ENCODE measurements around the gene PRM1. TPM values are rescaled to one million over a fixed set of nuclear protein-coding genes. Genes with fewer than 3 reads are reported as not detected.

Gene PRM1
- total and polyA plus RNA-seq, 2 of the 13 experiments (the other 11 are each of a cell fraction or from before 2014, with no cell fraction given): not detected

DNA sequence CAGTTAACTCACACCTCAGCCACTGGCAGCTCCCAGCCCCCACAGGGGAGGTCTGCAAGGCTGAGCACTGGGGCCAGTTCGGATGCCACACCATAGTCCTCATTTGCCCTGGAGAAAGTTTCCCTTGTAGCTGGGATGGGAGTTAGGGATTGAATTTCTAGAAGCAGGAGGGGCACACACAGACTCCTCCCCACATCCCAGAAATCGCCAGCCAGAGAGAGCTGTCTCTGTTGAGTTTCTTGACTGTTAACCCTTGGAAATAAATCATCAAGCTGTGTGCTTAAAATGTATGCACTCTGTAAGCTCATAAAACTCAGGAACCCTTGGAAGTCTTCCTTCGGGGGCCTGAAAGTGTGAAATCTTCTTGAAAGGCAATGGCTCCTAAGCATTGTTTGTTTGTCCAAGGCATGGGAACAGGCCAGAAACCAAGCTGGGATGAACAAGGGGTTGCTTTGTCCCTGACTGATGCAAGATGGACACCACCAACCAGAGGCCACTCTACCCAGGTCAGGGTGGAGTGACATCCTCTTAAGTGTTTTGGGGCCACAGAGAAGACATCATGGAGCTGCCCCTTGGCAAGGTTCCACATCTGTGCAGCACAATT is 7.3 kb downstream of the PRM1 start (continued):
- TF ChIP-seq, protein P1, sequence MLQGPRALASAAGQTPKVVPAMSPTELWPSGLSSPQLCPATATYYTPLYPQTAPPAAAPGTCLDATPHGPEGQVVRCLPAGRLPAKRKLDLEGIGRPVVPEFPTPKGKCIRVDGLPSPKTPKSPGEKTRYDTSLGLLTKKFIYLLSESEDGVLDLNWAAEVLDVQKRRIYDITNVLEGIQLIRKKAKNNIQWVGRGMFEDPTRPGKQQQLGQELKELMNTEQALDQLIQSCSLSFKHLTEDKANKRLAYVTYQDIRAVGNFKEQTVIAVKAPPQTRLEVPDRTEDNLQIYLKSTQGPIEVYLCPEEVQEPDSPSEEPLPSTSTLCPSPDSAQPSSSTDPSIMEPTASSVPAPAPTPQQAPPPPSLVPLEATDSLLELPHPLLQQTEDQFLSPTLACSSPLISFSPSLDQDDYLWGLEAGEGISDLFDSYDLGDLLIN (CRISPR knock-in tag; IDR thresholded peaks at IDR 0.05; ENCODE audit: borderline replicate concordance): no peak
- TF ChIP-seq PITX1 (CRISPR knock-in tag; IDR thresholded peaks at IDR 0.05) (peak; percentile 52; the same call in 1 of the 2 replicates), ZNF580 (CRISPR knock-in tag; IDR thresholded peaks at IDR 0.05; ENCODE audit: borderline replicate concordance, low read depth) (no peak; the same call in 1 of the 2 replicates), ZNF407 (CRISPR knock-in tag; IDR thresholded peaks at IDR 0.05; ENCODE audit: not compliant biosample characterization) (no peak), U2AF1 (optimal IDR thresholded peaks at IDR 0.05; ENCODE audit: low read depth, low read length) (peak; percentile 67), KDM1A (CRISPR knock-in tag; IDR thresholded peaks at IDR 0.05) (0 out of 2 replicates have a peak, but pooled peaks have one; percentile 71), MTF2 (CRISPR knock-in tag; IDR thresholded peaks at IDR 0.05; ENCODE audit: borderline replicate concordance) (no peak), KDM3A (CRISPR knock-in tag; IDR thresholded peaks at IDR 0.05; ENCODE audit: low read depth) (no peak), ZNF317 (CRISPR knock-in tag; IDR thresholded peaks at IDR 0.05) (no peak), ZNF841 (CRISPR knock-in tag; IDR thresholded peaks at IDR 0.05; ENCODE audit: borderline replicate concordance) (no peak), MED1 (CRISPR knock-in tag; IDR thresholded peaks at IDR 0.05) (peak; percentile 64; the same call in 1 of the 2 replicates), CAMTA2 (CRISPR knock-in tag; IDR thresholded peaks at IDR 0.05; ENCODE audit: borderline replicate concordance) (no peak), KLF11 (CRISPR knock-in tag; IDR thresholded peaks at IDR 0.05) (no peak)
- TF ChIP-seq, protein P2, sequence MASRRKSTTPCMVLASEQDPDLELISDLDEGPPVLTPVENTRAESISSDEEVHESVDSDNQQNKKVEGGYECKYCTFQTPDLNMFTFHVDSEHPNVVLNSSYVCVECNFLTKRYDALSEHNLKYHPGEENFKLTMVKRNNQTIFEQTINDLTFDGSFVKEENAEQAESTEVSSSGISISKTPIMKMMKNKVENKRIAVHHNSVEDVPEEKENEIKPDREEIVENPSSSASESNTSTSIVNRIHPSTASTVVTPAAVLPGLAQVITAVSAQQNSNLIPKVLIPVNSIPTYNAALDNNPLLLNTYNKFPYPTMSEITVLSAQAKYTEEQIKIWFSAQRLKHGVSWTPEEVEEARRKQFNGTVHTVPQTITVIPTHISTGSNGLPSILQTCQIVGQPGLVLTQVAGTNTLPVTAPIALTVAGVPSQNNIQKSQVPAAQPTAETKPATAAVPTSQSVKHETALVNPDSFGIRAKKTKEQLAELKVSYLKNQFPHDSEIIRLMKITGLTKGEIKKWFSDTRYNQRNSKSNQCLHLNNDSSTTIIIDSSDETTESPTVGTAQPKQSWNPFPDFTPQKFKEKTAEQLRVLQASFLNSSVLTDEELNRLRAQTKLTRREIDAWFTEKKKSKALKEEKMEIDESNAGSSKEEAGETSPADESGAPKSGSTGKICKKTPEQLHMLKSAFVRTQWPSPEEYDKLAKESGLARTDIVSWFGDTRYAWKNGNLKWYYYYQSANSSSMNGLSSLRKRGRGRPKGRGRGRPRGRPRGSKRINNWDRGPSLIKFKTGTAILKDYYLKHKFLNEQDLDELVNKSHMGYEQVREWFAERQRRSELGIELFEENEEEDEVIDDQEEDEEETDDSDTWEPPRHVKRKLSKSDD (CRISPR knock-in tag; IDR thresholded peaks at IDR 0.05; ENCODE audit: low read depth): no peak
- TF ChIP-seq, protein P3, sequence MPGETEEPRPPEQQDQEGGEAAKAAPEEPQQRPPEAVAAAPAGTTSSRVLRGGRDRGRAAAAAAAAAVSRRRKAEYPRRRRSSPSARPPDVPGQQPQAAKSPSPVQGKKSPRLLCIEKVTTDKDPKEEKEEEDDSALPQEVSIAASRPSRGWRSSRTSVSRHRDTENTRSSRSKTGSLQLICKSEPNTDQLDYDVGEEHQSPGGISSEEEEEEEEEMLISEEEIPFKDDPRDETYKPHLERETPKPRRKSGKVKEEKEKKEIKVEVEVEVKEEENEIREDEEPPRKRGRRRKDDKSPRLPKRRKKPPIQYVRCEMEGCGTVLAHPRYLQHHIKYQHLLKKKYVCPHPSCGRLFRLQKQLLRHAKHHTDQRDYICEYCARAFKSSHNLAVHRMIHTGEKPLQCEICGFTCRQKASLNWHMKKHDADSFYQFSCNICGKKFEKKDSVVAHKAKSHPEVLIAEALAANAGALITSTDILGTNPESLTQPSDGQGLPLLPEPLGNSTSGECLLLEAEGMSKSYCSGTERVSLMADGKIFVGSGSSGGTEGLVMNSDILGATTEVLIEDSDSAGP (CRISPR knock-in tag; IDR thresholded peaks at IDR 0.05; ENCODE audit: borderline replicate concordance): peak; percentile 49; the same call in 1 of the 2 replicates
